ENCODE results near the gene ADAMTS7. TPM values are rescaled to one million over a fixed set of nuclear protein-coding genes. Genes with fewer than 3 reads are reported as not detected.

Gene ADAMTS7
- polyA plus RNA-seq, 1 donor from 2014 or later: 31.5 TPM

DNA sequence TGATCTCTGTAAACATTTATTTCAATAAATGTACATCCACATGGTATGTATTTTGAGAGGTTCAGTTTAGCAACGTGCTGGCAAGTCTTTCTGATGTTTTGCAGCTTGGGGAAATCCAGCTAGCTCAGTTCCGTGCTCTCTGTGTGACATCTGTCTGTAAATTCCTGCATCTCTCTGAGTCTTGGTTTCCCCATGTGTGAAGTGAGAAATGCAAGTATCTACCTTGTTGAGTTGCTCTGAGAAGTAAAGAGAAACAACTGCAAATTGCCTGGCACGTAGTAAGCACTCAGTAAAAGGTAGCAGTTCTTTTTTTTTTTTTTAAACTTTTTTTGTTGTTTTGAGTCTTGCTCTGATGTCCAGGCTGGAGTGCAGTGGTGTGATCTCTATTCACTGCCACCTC, 31.3 kb upstream of the ADAMTS7 start:
- TF ChIP-seq, protein P1, sequence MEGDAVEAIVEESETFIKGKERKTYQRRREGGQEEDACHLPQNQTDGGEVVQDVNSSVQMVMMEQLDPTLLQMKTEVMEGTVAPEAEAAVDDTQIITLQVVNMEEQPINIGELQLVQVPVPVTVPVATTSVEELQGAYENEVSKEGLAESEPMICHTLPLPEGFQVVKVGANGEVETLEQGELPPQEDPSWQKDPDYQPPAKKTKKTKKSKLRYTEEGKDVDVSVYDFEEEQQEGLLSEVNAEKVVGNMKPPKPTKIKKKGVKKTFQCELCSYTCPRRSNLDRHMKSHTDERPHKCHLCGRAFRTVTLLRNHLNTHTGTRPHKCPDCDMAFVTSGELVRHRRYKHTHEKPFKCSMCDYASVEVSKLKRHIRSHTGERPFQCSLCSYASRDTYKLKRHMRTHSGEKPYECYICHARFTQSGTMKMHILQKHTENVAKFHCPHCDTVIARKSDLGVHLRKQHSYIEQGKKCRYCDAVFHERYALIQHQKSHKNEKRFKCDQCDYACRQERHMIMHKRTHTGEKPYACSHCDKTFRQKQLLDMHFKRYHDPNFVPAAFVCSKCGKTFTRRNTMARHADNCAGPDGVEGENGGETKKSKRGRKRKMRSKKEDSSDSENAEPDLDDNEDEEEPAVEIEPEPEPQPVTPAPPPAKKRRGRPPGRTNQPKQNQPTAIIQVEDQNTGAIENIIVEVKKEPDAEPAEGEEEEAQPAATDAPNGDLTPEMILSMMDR (IDR thresholded peaks at IDR 0.05; ENCODE audit: poor library complexity, severe bottlenecking): no peak
- no peak for TF ChIP-seq EP300 (conservative IDR thresholded peaks at IDR 0.05; ENCODE audit: poor library complexity, severe bottlenecking)
- TF ChIP-seq TAF1 (IDR thresholded peaks at IDR 0.05; ENCODE audit: low read depth): no peak
- TF ChIP-seq MXI1 (conservative IDR thresholded peaks at IDR 0.05; ENCODE audit: poor library complexity, severe bottlenecking): no peak
- no peak for TF ChIP-seq SMC3 (conservative IDR thresholded peaks at IDR 0.05; ENCODE audit: poor library complexity)
- no peak for TF ChIP-seq EZH2 (IDR thresholded peaks at IDR 0.05; ENCODE audit: borderline replicate concordance, insufficient read depth, low read length, poor library complexity, severe bottlenecking)
- no peak for TF ChIP-seq POLR2AphosphoS5 (IDR thresholded peaks at IDR 0.05)
- TF ChIP-seq, protein P2, sequence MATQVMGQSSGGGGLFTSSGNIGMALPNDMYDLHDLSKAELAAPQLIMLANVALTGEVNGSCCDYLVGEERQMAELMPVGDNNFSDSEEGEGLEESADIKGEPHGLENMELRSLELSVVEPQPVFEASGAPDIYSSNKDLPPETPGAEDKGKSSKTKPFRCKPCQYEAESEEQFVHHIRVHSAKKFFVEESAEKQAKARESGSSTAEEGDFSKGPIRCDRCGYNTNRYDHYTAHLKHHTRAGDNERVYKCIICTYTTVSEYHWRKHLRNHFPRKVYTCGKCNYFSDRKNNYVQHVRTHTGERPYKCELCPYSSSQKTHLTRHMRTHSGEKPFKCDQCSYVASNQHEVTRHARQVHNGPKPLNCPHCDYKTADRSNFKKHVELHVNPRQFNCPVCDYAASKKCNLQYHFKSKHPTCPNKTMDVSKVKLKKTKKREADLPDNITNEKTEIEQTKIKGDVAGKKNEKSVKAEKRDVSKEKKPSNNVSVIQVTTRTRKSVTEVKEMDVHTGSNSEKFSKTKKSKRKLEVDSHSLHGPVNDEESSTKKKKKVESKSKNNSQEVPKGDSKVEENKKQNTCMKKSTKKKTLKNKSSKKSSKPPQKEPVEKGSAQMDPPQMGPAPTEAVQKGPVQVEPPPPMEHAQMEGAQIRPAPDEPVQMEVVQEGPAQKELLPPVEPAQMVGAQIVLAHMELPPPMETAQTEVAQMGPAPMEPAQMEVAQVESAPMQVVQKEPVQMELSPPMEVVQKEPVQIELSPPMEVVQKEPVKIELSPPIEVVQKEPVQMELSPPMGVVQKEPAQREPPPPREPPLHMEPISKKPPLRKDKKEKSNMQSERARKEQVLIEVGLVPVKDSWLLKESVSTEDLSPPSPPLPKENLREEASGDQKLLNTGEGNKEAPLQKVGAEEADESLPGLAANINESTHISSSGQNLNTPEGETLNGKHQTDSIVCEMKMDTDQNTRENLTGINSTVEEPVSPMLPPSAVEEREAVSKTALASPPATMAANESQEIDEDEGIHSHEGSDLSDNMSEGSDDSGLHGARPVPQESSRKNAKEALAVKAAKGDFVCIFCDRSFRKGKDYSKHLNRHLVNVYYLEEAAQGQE (IDR thresholded peaks at IDR 0.05; ENCODE audit: borderline replicate concordance): no peak
- TF ChIP-seq RAD21 (conservative IDR thresholded peaks at IDR 0.05): no peak
- Histone ChIP-seq H3K27ac (ENCODE audit: low read length) (no peak overlapping the region), H4K20me1 (ENCODE audit: insufficient read depth) (no peaks in the 10 kb centered on the region), H3K36me3 (ENCODE audit: insufficient read depth, low read length) (no peaks in the 10 kb centered on the region), H3F3A (ENCODE audit: insufficient read depth, low read length, poor library complexity, severe bottlenecking) (no peaks in the 10 kb centered on the region), H3K9me3 (ENCODE audit: low read length) (no peaks in the 10 kb centered on the region), H2AFZ (ENCODE audit: low read depth, low read length) (no peak overlapping the region), H3K4me2 (ENCODE audit: low read length) (no peak overlapping the region), H3K9ac (ENCODE audit: low read length) (no peak overlapping the region), H3K4me3 (ENCODE audit: low read length) (no peak overlapping the region), H3K9me2 (ENCODE audit: insufficient read depth, low read length) (no peaks in the 10 kb centered on the region), H3K27me3 (ENCODE audit: insufficient read depth, low read depth, low read length) (no peaks in the 10 kb centered on the region), H3K79me2 (replicated peaks; ENCODE audit: insufficient read depth, low read length) (no peaks in the 10 kb centered on the region)

DNA sequence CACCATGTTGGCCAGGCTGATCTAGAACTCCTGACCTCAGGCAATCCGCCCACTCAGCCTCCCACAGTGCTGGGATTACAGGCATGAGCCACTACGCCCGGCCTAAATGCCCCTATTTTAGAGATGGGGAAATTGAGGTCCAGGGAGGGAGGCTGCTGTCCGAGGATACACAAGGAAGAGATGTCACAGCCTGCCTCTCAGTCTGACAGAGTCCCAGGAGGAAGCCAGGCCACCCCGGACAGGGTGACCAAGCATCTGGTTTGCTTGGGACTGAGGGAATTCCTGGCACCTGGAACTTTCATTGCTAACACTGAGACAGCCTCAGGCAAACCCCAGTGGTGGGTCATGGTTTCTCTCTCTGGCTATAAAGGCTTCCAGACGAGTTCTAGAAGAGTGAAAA, 30.6 kb upstream of the ADAMTS7 start:
- Histone ChIP-seq H3K4me2 (ENCODE audit: low read length) (no peak overlapping the region), H4K20me1 (ENCODE audit: insufficient read depth) (no peaks in the 10 kb centered on the region), H3K9ac (ENCODE audit: low read length) (no peak overlapping the region), H2AFZ (ENCODE audit: low read depth, low read length) (no peak overlapping the region), H3K4me3 (ENCODE audit: low read length) (no peak overlapping the region), H3K9me3 (ENCODE audit: low read length) (no peaks in the 10 kb centered on the region), H3K27me3 (ENCODE audit: insufficient read depth, low read depth, low read length) (no peaks in the 10 kb centered on the region), H3F3A (ENCODE audit: insufficient read depth, low read length, poor library complexity, severe bottlenecking) (no peaks in the 10 kb centered on the region), H3K79me2 (replicated peaks; ENCODE audit: insufficient read depth, low read length) (no peaks in the 10 kb centered on the region), H3K27ac (ENCODE audit: low read length) (no peak overlapping the region), H3K9me2 (ENCODE audit: insufficient read depth, low read length) (no peaks in the 10 kb centered on the region), H3K36me3 (ENCODE audit: insufficient read depth, low read length) (no peaks in the 10 kb centered on the region)
- TF ChIP-seq, protein P2 (IDR thresholded peaks at IDR 0.05; ENCODE audit: borderline replicate concordance): no peak
- no peak for TF ChIP-seq MXI1 (conservative IDR thresholded peaks at IDR 0.05; ENCODE audit: poor library complexity, severe bottlenecking)
- TF ChIP-seq EP300 (conservative IDR thresholded peaks at IDR 0.05; ENCODE audit: poor library complexity, severe bottlenecking): no peak
- no peak for TF ChIP-seq TAF1 (IDR thresholded peaks at IDR 0.05; ENCODE audit: low read depth)
- no peak for TF ChIP-seq SMC3 (conservative IDR thresholded peaks at IDR 0.05; ENCODE audit: poor library complexity)
- no peak for TF ChIP-seq POLR2AphosphoS5 (IDR thresholded peaks at IDR 0.05)
- TF ChIP-seq, protein P1 (IDR thresholded peaks at IDR 0.05; ENCODE audit: poor library complexity, severe bottlenecking): no peak
- no peak for TF ChIP-seq EZH2 (IDR thresholded peaks at IDR 0.05; ENCODE audit: borderline replicate concordance, insufficient read depth, low read length, poor library complexity, severe bottlenecking)
- no peak for TF ChIP-seq RAD21 (conservative IDR thresholded peaks at IDR 0.05)

Data from neural cell (in vitro differentiated cells).